Measurements from ENCODE around the gene OLFM1.

GRCh38 chr9:135107581-135108235, 20.2 kb downstream of the OLFM1 start:
- TF ChIP-seq EZH2 (IDR thresholded peaks at IDR 0.05) (no peak), POLR2AphosphoS5 (IDR thresholded peaks at IDR 0.05; ENCODE audit: borderline replicate concordance, low read depth, low read length) (no peak), FOXP2 (optimal IDR thresholded peaks at IDR 0.05; ENCODE audit: control extremely low read depth, extremely low read length, insufficient read depth) (no peak)

Data from SK-N-MC (cell line).